Loucy (cell line): ENCODE measurements around the gene EXOC2.

Experiments used
- H2AFZ ChIP-seq: fragments of 200-600 bp; sonication (generic); 2 replicates; pipeline ENCODE4 v1.6.0; 2016; ENCODE audit warnings: antibody characterized with exemption, mild to moderate bottlenecking, low read length, moderate library complexity
- H3F3A ChIP-seq: fragments of 200-600 bp; 2 replicates; pipeline ENCODE4 v1.6.0; 2016; ENCODE audit warnings: antibody characterized with exemption, low read depth, mild to moderate bottlenecking
- H3K27me3 ChIP-seq: fragments of 200-600 bp; sonication (generic); 2 replicates; pipeline ENCODE4 v1.6.1; 2014; ENCODE audit warnings: low read length, mild to moderate bottlenecking; ENCODE audit not compliant: insufficient read depth, poor library complexity, severe bottlenecking
- H3K36me3 ChIP-seq: fragments of 200-600 bp; sonication (generic); 2 replicates; pipeline ENCODE4 v1.6.1; 2016; ENCODE audit warnings: low read length; ENCODE audit not compliant: insufficient read depth
- H3K4me1 ChIP-seq: fragments of 200-600 bp; sonication (generic); 2 replicates; pipeline ENCODE4 v1.5.1; 2014; ENCODE audit warnings: low read length, mild to moderate bottlenecking; ENCODE audit not compliant: insufficient read depth, poor library complexity, severe bottlenecking
- H3K4me2 ChIP-seq: fragments of 200-600 bp; sonication (generic); 2 replicates; pipeline ENCODE4 v1.6.0; 2014; ENCODE audit warnings: antibody characterized with exemption, low read length, low read depth, mild to moderate bottlenecking; ENCODE audit not compliant: poor library complexity, severe bottlenecking
- H3K4me3 ChIP-seq: fragments of 200-600 bp; sonication (generic); 2 replicates; pipeline ENCODE4 v1.5.1; 2014; ENCODE audit warnings: low read length, mild to moderate bottlenecking, mixed read lengths; ENCODE audit not compliant: poor library complexity, severe bottlenecking
- H3K79me2 ChIP-seq: fragments of 200-600 bp; sonication (generic); 2 replicates; pipeline ENCODE4 v1.6.1; 2014; ENCODE audit warnings: low read length; ENCODE audit not compliant: insufficient read depth
- H3K9ac ChIP-seq: fragments of 200-600 bp; sonication (generic); 2 replicates; pipeline ENCODE4 v1.6.0; 2014; ENCODE audit warnings: mild to moderate bottlenecking, low read depth, low read length, moderate library complexity; ENCODE audit not compliant: poor library complexity, severe bottlenecking
- H3K9me2 ChIP-seq: fragments of 200-600 bp; sonication (generic); replicated peaks from 2 replicates; pipeline ENCODE4 v1.6.1; 2016; ENCODE audit warnings: low read depth, low read length, mixed read lengths
- H3K9me3 ChIP-seq: fragments of 200-600 bp; sonication (generic); 2 replicates; pipeline ENCODE4 v1.6.1; 2014; ENCODE audit warnings: mild to moderate bottlenecking, antibody characterized with exemption, low read length, low read depth; ENCODE audit not compliant: insufficient read depth
- H4K20me1 ChIP-seq: fragments of 200-600 bp; sonication (generic); 2 replicates; pipeline ENCODE4 v1.6.0; 2014; ENCODE audit warnings: antibody characterized with exemption, low read length, mild to moderate bottlenecking; ENCODE audit not compliant: insufficient read depth, poor library complexity, severe bottlenecking
- EZH2phosphoT487 ChIP-seq: fragments of 200-600 bp; IDR thresholded peaks from 2 replicates; pipeline ENCODE4 v1.6.1; 2018; ENCODE audit warnings: antibody characterized with exemption, mild to moderate bottlenecking, moderate library complexity, borderline replicate concordance
- TF ChIP-seq, protein P1 (sequence below): fragments of 200-600 bp; sonication (generic); conservative IDR thresholded peaks from 2 replicates; pipeline ENCODE4 v1.5.1; 2014; ENCODE audit warnings: mild to moderate bottlenecking, antibody characterized with exemption, low read length

EXOC2 gene

DNA sequence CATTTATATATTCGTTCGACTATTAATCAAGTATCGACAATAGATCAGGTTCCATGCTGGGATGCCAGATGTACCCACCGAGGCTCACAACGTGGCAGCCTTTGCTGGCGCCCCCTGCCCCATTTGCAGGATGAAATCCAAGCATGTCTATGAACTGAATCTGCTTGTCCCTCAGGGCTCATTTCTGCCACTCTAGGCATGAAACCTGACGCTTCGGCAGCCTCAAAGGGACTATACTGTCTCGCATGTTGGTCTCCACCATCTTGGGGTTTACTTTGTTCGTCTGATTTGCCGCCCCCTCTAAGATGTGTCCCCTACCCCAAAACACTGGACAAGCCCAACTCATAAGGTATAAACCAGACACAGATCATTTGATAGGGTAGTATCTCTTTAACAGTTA, 72.8 kb downstream of the EXOC2 start:
- Histone ChIP-seq H3K9me2 (no peaks in the 10 kb centered on the region), H3K4me3 (no peak overlapping the region), H3F3A (no peaks in the 10 kb centered on the region), H3K9ac (no peak overlapping the region), H2AFZ (no peak overlapping the region), H3K27me3 (no peaks in the 10 kb centered on the region), H3K9me3 (no peaks in the 10 kb centered on the region), H3K4me1 (no peaks in the 10 kb centered on the region), H4K20me1 (no peaks in the 10 kb centered on the region), H3K4me2 (no peak overlapping the region), H3K36me3 (peaks cover 14% of the 10 kb centered on the region; the same call in 1 of the 2 replicates), H3K79me2 (no peaks in the 10 kb centered on the region)
- no peak for TF ChIP-seq EZH2phosphoT487
- TF ChIP-seq, protein P1, sequence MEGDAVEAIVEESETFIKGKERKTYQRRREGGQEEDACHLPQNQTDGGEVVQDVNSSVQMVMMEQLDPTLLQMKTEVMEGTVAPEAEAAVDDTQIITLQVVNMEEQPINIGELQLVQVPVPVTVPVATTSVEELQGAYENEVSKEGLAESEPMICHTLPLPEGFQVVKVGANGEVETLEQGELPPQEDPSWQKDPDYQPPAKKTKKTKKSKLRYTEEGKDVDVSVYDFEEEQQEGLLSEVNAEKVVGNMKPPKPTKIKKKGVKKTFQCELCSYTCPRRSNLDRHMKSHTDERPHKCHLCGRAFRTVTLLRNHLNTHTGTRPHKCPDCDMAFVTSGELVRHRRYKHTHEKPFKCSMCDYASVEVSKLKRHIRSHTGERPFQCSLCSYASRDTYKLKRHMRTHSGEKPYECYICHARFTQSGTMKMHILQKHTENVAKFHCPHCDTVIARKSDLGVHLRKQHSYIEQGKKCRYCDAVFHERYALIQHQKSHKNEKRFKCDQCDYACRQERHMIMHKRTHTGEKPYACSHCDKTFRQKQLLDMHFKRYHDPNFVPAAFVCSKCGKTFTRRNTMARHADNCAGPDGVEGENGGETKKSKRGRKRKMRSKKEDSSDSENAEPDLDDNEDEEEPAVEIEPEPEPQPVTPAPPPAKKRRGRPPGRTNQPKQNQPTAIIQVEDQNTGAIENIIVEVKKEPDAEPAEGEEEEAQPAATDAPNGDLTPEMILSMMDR, result no peak

DNA sequence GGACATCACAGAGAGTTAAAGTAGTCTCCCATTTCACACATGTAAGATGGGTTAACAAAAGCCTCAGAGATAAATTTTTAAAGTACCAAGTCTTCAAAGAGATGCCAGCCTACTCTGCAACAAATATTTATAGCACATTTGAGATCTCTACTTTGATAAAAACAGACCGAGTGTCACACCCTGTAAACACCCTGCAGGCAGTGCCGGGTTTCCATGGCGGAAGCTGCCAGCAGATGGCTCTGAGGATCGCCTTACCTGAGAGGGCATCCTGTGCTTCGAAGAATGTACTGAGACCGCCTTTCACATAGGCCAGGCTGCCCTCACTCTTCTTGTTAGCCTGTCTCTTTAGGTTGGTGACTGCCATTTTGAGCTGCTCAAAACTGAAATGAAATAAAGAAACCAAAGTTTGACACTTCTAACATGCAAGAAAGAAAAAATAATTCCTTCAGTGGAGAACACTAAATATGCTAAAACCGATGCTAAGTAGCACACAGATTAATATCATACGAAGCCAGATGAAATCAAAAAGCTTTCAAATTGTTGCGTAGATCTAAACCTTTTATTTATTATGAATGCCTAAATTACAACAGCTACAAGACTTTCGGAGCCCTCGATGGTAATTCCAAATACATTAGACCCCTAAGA, 75.4 kb downstream of the EXOC2 start:
- no peak overlapping the region for H3K9ac ChIP-seq
- no peak overlapping the region for H2AFZ ChIP-seq
- H4K20me1 ChIP-seq, result no peaks in the 10 kb centered on the region
- no peaks in the 10 kb centered on the region for H3K9me3 ChIP-seq
- no peaks in the 10 kb centered on the region for H3F3A ChIP-seq
- H3K36me3 ChIP-seq, result peaks cover 27% of the 10 kb centered on the region; the same call in 1 of the 2 replicates
- no peak overlapping the region for H3K4me2 ChIP-seq
- H3K4me3 ChIP-seq, result no peak overlapping the region
- no peaks in the 10 kb centered on the region for H3K79me2 ChIP-seq
- H3K4me1 ChIP-seq, result no peaks in the 10 kb centered on the region
- H3K27me3 ChIP-seq, result no peaks in the 10 kb centered on the region
- no peaks in the 10 kb centered on the region for H3K9me2 ChIP-seq
- TF ChIP-seq, protein P1, result peak; percentile 46
- TF ChIP-seq EZH2phosphoT487, result no peak

DNA sequence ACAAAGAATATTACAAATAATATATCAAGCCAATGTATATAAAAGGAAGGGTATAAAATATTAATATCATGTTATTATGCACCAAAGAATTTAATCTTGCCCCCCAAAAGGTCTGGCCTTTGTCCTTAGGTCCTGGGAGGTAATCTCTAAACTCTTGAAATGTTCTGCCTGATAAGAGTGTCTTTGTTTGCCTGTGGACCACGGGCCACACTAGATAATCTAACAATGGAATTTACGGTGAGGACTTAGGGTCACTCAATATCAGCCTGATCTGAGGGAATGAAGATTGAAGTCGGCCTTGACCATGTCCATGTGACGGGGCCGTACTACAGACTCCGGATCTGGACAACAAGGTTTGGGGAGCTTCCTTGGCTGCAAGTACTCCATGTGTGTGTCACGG, 79.0 kb downstream of the EXOC2 start:
- Histone ChIP-seq H3K36me3 (peaks cover 34% of the 10 kb centered on the region; the same call in 1 of the 2 replicates), H3K27me3 (no peaks in the 10 kb centered on the region), H3K4me3 (no peak overlapping the region), H3K79me2 (no peaks in the 10 kb centered on the region), H2AFZ (no peak overlapping the region), H3K4me2 (no peak overlapping the region), H3F3A (no peaks in the 10 kb centered on the region), H3K9me2 (no peaks in the 10 kb centered on the region), H3K9ac (no peak overlapping the region), H3K9me3 (no peaks in the 10 kb centered on the region), H4K20me1 (no peaks in the 10 kb centered on the region), H3K4me1 (no peaks in the 10 kb centered on the region)
- TF ChIP-seq, protein P1, result no peak
- TF ChIP-seq EZH2phosphoT487, result no peak
